Pancreas (tissue), 10 donors: ENCODE results near the gene ITSN1. TPM values are rescaled to one million over a fixed set of nuclear protein-coding genes. Genes with fewer than 3 reads are reported as not detected.

Experiments
- ATAC-seq, 4 donors: fragments of 200-7000 bp; cut with Tn5 transposase; one replicate each; pipeline versions ENCODE4 v1.8.0 to v1.9.1; 2020; ENCODE audit warnings: mild to moderate bottlenecking in 4 of 4, moderate library complexity in 4 of 4
- DNase-seq, 6 donors: peaks; one replicate each; pipeline ENCODE4 v3.0.0-alpha.2; 2020
- FAIRE-seq: peaks from 2 replicates; lab custom pipeline; 2012; peaks lifted over from hg19 to GRCh38; lab: Jason Lieb, UNC
- H3K27ac ChIP-seq, 4 donors: fragments of 200-600 bp; sonication (generic); 1 replicate in 3 of 4; 2 replicates in 1 of 4; pipeline versions ENCODE4 v1.5.0 to v1.8.0; 2020
- H3K27me3 ChIP-seq, 4 donors: fragments of 200-600 bp; one replicate each; pipeline ENCODE4 v1.8.0; 2021
- H3K36me3 ChIP-seq, 3 donors: fragments of 200-600 bp; sonication (generic) in 1 of 3; one replicate each; pipeline versions ENCODE4 v1.5.0 to v1.8.0; 2020 to 2021
- H3K4me1 ChIP-seq, 3 donors: fragments of 200-600 bp; one replicate each; pipeline ENCODE4 v1.8.0; 2021
- H3K4me3 ChIP-seq, 4 donors: fragments of 200-600 bp; sonication (generic) in 2 of 4; one replicate each; pipeline versions ENCODE4 v1.5.0 to v1.8.0; 2020 to 2021
- H3K9me3 ChIP-seq, 4 donors: fragments of 200-600 bp; one replicate each; pipeline ENCODE4 v1.8.0; 2021
- CTCF ChIP-seq, 4 donors: fragments of 200-600 bp; sonication (generic) in 3 of 4; IDR thresholded peaks; one replicate each; pipeline versions ENCODE4 v1.5.0 to v1.8.0; 2021; ENCODE audit warnings: antibody characterized with exemption in 4 of 4
- WGBS, 2 donors: extraction: QIAGEN DNeasy Blood & Tissue Kit; methylation state at CpG; one replicate each; pipeline ENCODE4 v1.1.7; 2013; 5-methylcytosine and 5-hydroxymethylcytosine counted together
- intact Hi-C, 3 donors: fragments of 100-400 bp; cut with DNase I; formaldehyde crosslinking; loops; one replicate each; pipeline versions ENCODE4 v1.11.1 to v1.14.2; 2022
- polyA plus RNA-seq, 2 donors: library from polyadenylated mRNA; stranded (reverse); fragments of 200-250 nt; gene quantifications; one replicate each; pipeline ENCODE4 v1.2.3, GENCODE V29; 2013
- total RNA-seq, 6 donors: library from RNA; stranded (reverse); fragmentation: NEBNext Ultra II Directional in 4 of 6; extraction: Animal tissue kit (Norgen Biotek cat#: 25700) in 4 of 6; gene quantifications; one replicate each; pipeline versions ENCODE4 v1.2.1 to v1.2.4, GENCODE V29; 2021 to 2023
- donor health status: healthy with polysubstance abuse.
- donor health status: DM: no; HTN: no; CAD: no; lungs with moderate emphysema.
- donor health status: DM: no; HTN: no; CAD: no.
- donor health status: control.
- donor health status: control.
- donor health status: Bipolar disorder and iron deficiency.
- donor health status: DM: yes; HTN: yes; CAD: no.
- donor health status: DM: no; HTN: no; CAD: no.
- donor health status: DM: no; HTN: no; CAD: no.
- donor health status: DM: yes; HTN: yes; CAD: no.

The ITSN1 gene
- total and polyA plus RNA-seq, 8 donors, result 3.5 to 19.4 (median 6.0) TPM

- FAIRE-seq (no peak), DNase-seq (peak in 1 of 6 donors; percentile 25), ATAC-seq (peak in 1 of 4 donors; percentile 1)
- TF ChIP-seq CTCF (IDR thresholded peaks at IDR 0.05), result no peak
- no peaks in the 10 kb centered on the region for H3K36me3 ChIP-seq
- peak overlapping the region; percentile 38 to 90 (median 86) for H3K4me3 ChIP-seq
- H3K4me1 ChIP-seq, result peaks cover 0 to 5% (median 5%) of the 10 kb centered on the region in 3 donors
- no peaks in the 10 kb centered on the region for H3K9me3 ChIP-seq
- intact Hi-C loops, result no loop called here
- no peaks in the 10 kb centered on the region for H3K27me3 ChIP-seq
- WGBS, 2 donors, result 14% methylated on average over 18 of the region's 18 CpGs
- H3K27ac ChIP-seq, result peak overlapping the region in 3 of 4 donors; percentile 73 to 87 (median 80)
Measured at GRCh38 chr21:33640697-33641351, 1.5 kb upstream of the ITSN1 start.

GRCh38 chr21:33641352-33642026, 812 bp upstream of the ITSN1 start, which contains the start of gene CRYZL1:
CRYZL1 (minus strand) TSS chr21:33641741; CDS start chr21:33631551, 10,190 bp downstream.
- WGBS, 2 donors, result 0 to 1% methylated on average over 38 of the region's 38 CpGs
- no peaks in the 10 kb centered on the region for H3K36me3 ChIP-seq

GRCh38 chr21:33642896-33643657, 776 bp downstream of the ITSN1 start:
- no peaks in the 10 kb centered on the region for H3K36me3 ChIP-seq
- FAIRE-seq, result no peak
- peak; percentile 13 to 72 (median 42) for DNase-seq
- peak overlapping the region; percentile 84 to 90 (median 88) for H3K4me3 ChIP-seq
- peaks cover 0 to 5% (median 5%) of the 10 kb centered on the region in 3 donors for H3K4me1 ChIP-seq
- no peak for ATAC-seq
- no peaks in the 10 kb centered on the region for H3K27me3 ChIP-seq
- H3K9me3 ChIP-seq, result no peaks in the 10 kb centered on the region
- WGBS, 2 donors, result 0% methylated on average over 42 to 78 of the region's 78 CpGs
- peak overlapping the region in 3 of 4 donors; percentile 56 to 66 (median 63) for H3K27ac ChIP-seq
- TF ChIP-seq CTCF (IDR thresholded peaks at IDR 0.05), result no peak
- intact Hi-C loops, result no loop called here

More at GRCh38 chr21:33641352-33642026, 812 bp upstream of the ITSN1 start, which contains the start of gene CRYZL1:
- peak within 1 kb of the TSS; percentile 84 to 90 (median 88) for H3K4me3 ChIP-seq
- no peak for TF ChIP-seq CTCF (IDR thresholded peaks at IDR 0.05)
- no peaks in the 10 kb centered on the region for H3K9me3 ChIP-seq
- intact Hi-C loops, result no loop called here
- ATAC-seq (peak; percentile 86 to 92 (median 87)), FAIRE-seq (peak; percentile 98), DNase-seq (peak; percentile 98 to 100 (median 100))
- H3K27me3 ChIP-seq, result no peaks in the 10 kb centered on the region
- H3K4me1 ChIP-seq, result peaks cover 0 to 5% (median 5%) of the 10 kb centered on the region in 3 donors
- peak within 1 kb of the TSS; percentile 58 to 87 (median 76) for H3K27ac ChIP-seq

- peaks cover 0 to 5% (median 5%) of the 10 kb centered on the region in 3 donors for H3K4me1 ChIP-seq
- no peak for TF ChIP-seq CTCF (IDR thresholded peaks at IDR 0.05)
- no peaks in the 10 kb centered on the region for H3K36me3 ChIP-seq
- H3K4me3 ChIP-seq, result peak overlapping the region; percentile 84 to 90 (median 88)
- H3K27me3 ChIP-seq, result no peaks in the 10 kb centered on the region
- DNase-seq (no peak), FAIRE-seq (no peak), ATAC-seq (no peak)
- WGBS, 2 donors, result 13 to 17% methylated on average over 7 of the region's 7 CpGs
- intact Hi-C loops, result no loop called here
- no peaks in the 10 kb centered on the region for H3K9me3 ChIP-seq
- H3K27ac ChIP-seq, result peak overlapping the region in 2 of 4 donors; percentile 56 to 63
Measured at GRCh38 chr21:33643658-33644311, 1.5 kb downstream of the ITSN1 start.
